HepG2 (cell line): Measurements from ENCODE around the gene MAGI1. TPM values are rescaled to one million over a fixed set of nuclear protein-coding genes. Genes with fewer than 3 reads are reported as not detected.
A peak's percentile ranks its signal among the peaks of the same experiment; 100 is the strongest.

Experiments used
- ATAC-seq: fragments of 200-7000 bp; cut with Tn5 transposase; 3 replicates; pipeline ENCODE4 v1.9.1; 2020; ENCODE audit warnings: mild to moderate bottlenecking, moderate library complexity
- BruUV-seq: library from RNA; stranded (reverse); fragments of 400-500 nt; replicated peaks from 2 replicates; lab custom pipeline; 2021; lab: Mats Ljungman, UMichigan
- CTCF ChIA-PET: fragments of 300-600 bp; formaldehyde crosslinking; extraction: SDS; loops from one replicate; lab custom pipeline; 2021; ENCODE audit warnings: low total read pairs, inconsistent platforms, low intra/inter-chr PET ratio; lab: Yijun Ruan, JAX
- POLR2A ChIA-PET: fragments of 350-600 bp; sonication (Branson Sonifier 250); formaldehyde crosslinking; loops from one replicate; lab custom pipeline; 2020; ENCODE audit warnings: antibody characterized with exemption, inconsistent platforms; lab: Yijun Ruan, JAX
- DNase-seq: peaks from one replicate; pipeline ENCODE4 v3.0.0-alpha.2; 2015; ENCODE audit warnings: low spot score
- FAIRE-seq: peaks from 3 replicates; lab custom pipeline; 2011; peaks lifted over from hg19 to GRCh38; lab: Jason Lieb, UNC
- H2AFZ ChIP-seq: one replicate; pipeline ENCODE4 v1.6.1; 2011; ENCODE audit warnings: low read length, inconsistent platforms
- H3K27ac ChIP-seq: fragments of 300-600 bp; 3 replicates; pipeline ENCODE4 v1.8.0; 2011; ENCODE audit warnings: mixed run types, mild to moderate bottlenecking, mixed read lengths, low read length, inconsistent platforms; ENCODE audit not compliant: insufficient read depth; ENCODE audit errors: extremely low read length
- H3K27me3 ChIP-seq, 2 experiments: fragments of 200-600 bp in 1 of 2; 2 replicates in 1 of 2; 3 replicates in 1 of 2; pipeline versions ENCODE4 v1.6.0 to v1.8.0; 2011; ENCODE audit warnings: low read length in 2 of 2, mild to moderate bottlenecking in 2 of 2, moderate library complexity in 2 of 2, inconsistent platforms in 1 of 2; ENCODE audit not compliant: insufficient read depth in 2 of 2, control insufficient read depth in 1 of 2
- H3K36me3 ChIP-seq, 2 experiments: fragments of 200-600 bp in 1 of 2; replicated peaks in 1 of 2; 2 replicates in 1 of 2; 3 replicates in 1 of 2; pipeline versions ENCODE4 v1.5.1 to v1.8.0; 2011; ENCODE audit warnings: low read length in 2 of 2, inconsistent platforms in 1 of 2; ENCODE audit not compliant: insufficient read depth in 2 of 2, control insufficient read depth in 1 of 2
- H3K4me1 ChIP-seq: 2 replicates; pipeline ENCODE4 v1.5.1; 2012; ENCODE audit warnings: low read length, inconsistent platforms; ENCODE audit not compliant: insufficient read depth
- H3K4me2 ChIP-seq: 2 replicates; pipeline ENCODE4 v1.6.0; 2011; ENCODE audit warnings: low read depth, low read length, inconsistent platforms
- H3K4me3 ChIP-seq, 3 experiments: fragments of 200-600 bp in 1 of 3; sonication (generic), shearing (Covaris generic) in 1 of 3; replicated peaks in 1 of 3; 2 replicates each; pipeline ENCODE4 v1.5.1; 2011 to 2016; ENCODE audit warnings: low read length in 3 of 3, inconsistent platforms in 2 of 3, low read depth in 2 of 3, mild to moderate bottlenecking in 2 of 3, control low read depth in 1 of 3, mixed read lengths in 1 of 3; ENCODE audit not compliant: insufficient read depth in 1 of 3
- H3K79me2 ChIP-seq: one replicate; pipeline ENCODE4 v1.6.1; 2011; ENCODE audit warnings: low read length, inconsistent platforms; ENCODE audit not compliant: insufficient read depth
- H3K9ac ChIP-seq: 2 replicates; pipeline ENCODE4 v1.6.0; 2011; ENCODE audit warnings: mild to moderate bottlenecking, low read depth, low read length, inconsistent platforms; ENCODE audit not compliant: insufficient read depth
- H3K9me3 ChIP-seq: 2 replicates; pipeline ENCODE4 v1.5.1; 2012; ENCODE audit warnings: mild to moderate bottlenecking, low read length
- H4K20me1 ChIP-seq: 2 replicates; pipeline ENCODE4 v1.6.0; 2011; ENCODE audit warnings: inconsistent platforms, mild to moderate bottlenecking, low read length, moderate library complexity; ENCODE audit not compliant: insufficient read depth
- CCDC6 ChIP-seq: sonication (generic); formaldehyde crosslinking; IDR thresholded peaks from 2 replicates; pipeline ENCODE4 v1.8.1; 2022; ENCODE audit warnings: mild to moderate bottlenecking, missing genetic modification reagents, moderate library complexity
- ESRRA ChIP-seq: sonication (generic); formaldehyde crosslinking; IDR thresholded peaks from 2 replicates; pipeline ENCODE4 v1.5.1; 2020; ENCODE audit warnings: mild to moderate bottlenecking, low read depth, missing genetic modification reagents
- KAT2B ChIP-seq: fragments of 150-350 bp; IDR thresholded peaks from 2 replicates; pipeline ENCODE4 v1.6.1; 2014; ENCODE audit warnings: low read depth, low read length, borderline replicate concordance
- NR2F1 ChIP-seq, 2 experiments: fragments of 450-650 bp in 1 of 2; formaldehyde crosslinking in 1 of 2; IDR thresholded peaks; 2 replicates each; pipeline versions ENCODE4 v1.5.0 to v1.6.1; 2016 to 2020; ENCODE audit warnings: mild to moderate bottlenecking in 1 of 2, missing compliant biosample characterization in 1 of 2, missing genetic modification reagents in 1 of 2, moderate library complexity in 1 of 2
- SRF ChIP-seq: IDR thresholded peaks from 2 replicates; pipeline ENCODE4 v1.6.1; 2011; ENCODE audit warnings: mild to moderate bottlenecking, low read depth, low read length, moderate library complexity
- ZFP90 ChIP-seq: sonication (generic); formaldehyde crosslinking; IDR thresholded peaks from 2 replicates; pipeline ENCODE4 v1.8.0; 2022; ENCODE audit warnings: missing genetic modification reagents, mild to moderate bottlenecking, inconsistent platforms, borderline replicate concordance
- ZNF263 ChIP-seq: sonication (generic); formaldehyde crosslinking; IDR thresholded peaks from 2 replicates; pipeline ENCODE4 v1.4.0; 2020; ENCODE audit warnings: missing genetic modification reagents
- ZNF292 ChIP-seq: sonication (generic); formaldehyde crosslinking; IDR thresholded peaks from 2 replicates; pipeline ENCODE4 v1.8.1; 2022; ENCODE audit warnings: mild to moderate bottlenecking, low read depth, missing genetic modification reagents, borderline replicate concordance
- ZNF75D ChIP-seq: sonication (generic); formaldehyde crosslinking; IDR thresholded peaks from 2 replicates; pipeline ENCODE4 v1.8.1; 2023; ENCODE audit warnings: missing genetic modification reagents, mild to moderate bottlenecking, borderline replicate concordance
- WGBS: methylation state at CpG from one replicate; pipeline ENCODE4 v1.1.6; 2017; ENCODE audit warnings: low lambda C conversion rate; 5-methylcytosine and 5-hydroxymethylcytosine counted together
- in situ Hi-C: cut with HindIII; loops from 2 replicates; pipeline ENCODE4 v1.10.0; 2017; ENCODE audit warnings: low pct_unique_long_range_greater_than_20kb; ENCODE audit not compliant: extremely low pct_ligation_motif_present
- intact Hi-C: fragments of 100-400 bp; cut with micrococcal nuclease; formaldehyde crosslinking; loops from one replicate; pipeline ENCODE4 v1.10.0; 2022; ENCODE audit not compliant: unreplicated experiment
- polyA plus RNA-seq, 8 experiments: library from polyadenylated mRNA; depleted of rRNA in 3 of 8; stranded (reverse) in 7 of 8; unstranded in 1 of 8; fragments of >200 nt; fragmentation: Illumina TruSeq in 4 of 8; extraction: Trizol in 4 of 8; gene quantifications; 2 replicates each; pipeline versions ENCODE4 v1.2.1 to v1.2.3, GENCODE V29; 2011 to 2016; ENCODE audit warnings: low read depth in 4 of 8, missing spikeins in 1 of 8, mixed read lengths in 1 of 8; ENCODE audit not compliant: insufficient read depth in 1 of 8
- total RNA-seq, 5 experiments: library from RNA; depleted of rRNA; stranded (reverse); fragments of >200 nt; fragmentation: Illumina TruSeq; extraction: Trizol; gene quantifications; 2 replicates each; pipeline ENCODE4 v1.2.3, GENCODE V29; 2016; ENCODE audit warnings: low read depth in 1 of 5
- TF ChIP-seq, protein P1 (sequence below): sonication (generic); formaldehyde crosslinking; IDR thresholded peaks from 2 replicates; pipeline ENCODE4 v1.4.0; 2020; ENCODE audit warnings: missing genetic modification reagents
- TF ChIP-seq, protein P2 (sequence below): IDR thresholded peaks from 2 replicates; pipeline ENCODE4 v1.4.0; 2020; ENCODE audit warnings: mild to moderate bottlenecking, missing genetic modification reagents

Gene MAGI1
- total and polyA plus RNA-seq, 2 of the 13 experiments (the other 11 are each of a cell fraction or from before 2014, with no cell fraction given): 22.2 to 26.0 TPM

DNA sequence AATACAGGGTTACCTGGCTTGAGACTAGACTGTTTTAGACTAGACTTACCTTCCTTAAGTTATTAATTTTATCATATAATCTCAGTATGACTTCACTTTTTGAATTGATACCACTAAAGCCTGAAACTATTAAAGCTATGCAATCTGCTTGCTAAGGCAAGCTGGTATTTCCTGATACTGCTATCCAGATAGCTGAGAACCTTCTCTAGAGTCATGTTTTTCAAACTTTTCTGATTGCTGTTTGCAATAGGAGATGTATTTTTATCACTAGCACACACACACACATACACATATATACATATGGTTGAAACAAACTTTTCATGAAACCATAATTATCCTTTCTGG is 9.3 kb upstream of the MAGI1 start:
- DNase-seq (no peak), FAIRE-seq (no peak), ATAC-seq (peak; percentile 29; the same call in 2 of the 3 replicates)
- H3K4me3 ChIP-seq: no peak overlapping the region
- H3K27ac ChIP-seq: no peak overlapping the region
- no peaks in the 10 kb centered on the region for H3K36me3 ChIP-seq
- CTCF ChIA-PET: no interaction called here
- in situ Hi-C loops (no loop called here), intact Hi-C loops (no loop called here)
- H3K9ac ChIP-seq: no peak overlapping the region
- no peak overlapping the region; the same call in 1 of the 2 replicates for H3K4me2 ChIP-seq
- BruUV-seq: no TSS peak
- H3K27me3 ChIP-seq: no peaks in the 10 kb centered on the region
- peaks cover 22% of the 10 kb centered on the region for H3K4me1 ChIP-seq
- H2AFZ ChIP-seq: no peak overlapping the region
- H4K20me1 ChIP-seq: no peaks in the 10 kb centered on the region
- H3K79me2 ChIP-seq: no peaks in the 10 kb centered on the region
- POLR2A ChIA-PET: interaction anchor here (1.0 to 1.1 kb wide), 2 partner anchors 8 to 10 kb away, joined by 3 read pairs; no protein-coding TSS in a partner anchor
- TF ChIP-seq NR2F1 (CRISPR knock-in tag; IDR thresholded peaks at IDR 0.05) (0 out of 4 replicates have a peak, but pooled peaks of 1 of the 2 experiments have one; percentile 2), ZFP90 (no peak)
- H3K9me3 ChIP-seq: no peaks in the 10 kb centered on the region

DNA sequence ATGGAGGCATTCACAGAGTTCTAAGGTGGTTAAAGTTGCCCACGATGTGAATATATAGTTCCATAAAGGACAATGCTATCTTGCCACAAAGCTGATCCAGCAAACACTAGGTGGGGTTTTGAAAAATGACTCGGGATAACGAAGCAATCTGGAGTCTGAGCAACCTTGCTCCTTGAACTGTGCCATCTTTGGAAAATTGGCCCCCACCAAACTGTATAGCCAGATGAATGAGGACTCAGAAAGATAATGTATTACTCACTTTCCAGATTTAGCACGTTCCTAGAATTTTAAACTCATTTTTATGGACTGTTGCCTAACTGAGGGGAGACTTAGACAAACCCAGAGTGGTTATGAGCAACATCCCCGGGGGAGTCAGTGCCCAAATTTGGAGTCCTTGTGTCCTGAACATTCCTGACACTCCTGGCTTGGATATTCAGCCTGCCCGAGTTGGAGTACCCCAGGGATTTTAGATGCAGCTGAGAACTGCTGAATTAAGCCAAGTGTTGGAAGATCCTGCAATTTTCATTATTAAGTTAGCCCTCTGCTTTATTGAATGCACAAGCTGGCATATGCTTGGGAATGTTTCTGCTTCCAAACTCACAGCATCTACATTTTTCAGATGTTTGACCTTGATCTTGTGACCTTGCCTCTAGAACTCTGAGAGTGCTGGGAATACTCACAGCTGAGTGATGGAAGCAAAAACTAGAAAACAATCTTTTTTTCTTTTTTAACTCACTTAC is 8.8 kb upstream of the MAGI1 start:
- H2AFZ ChIP-seq: no peak overlapping the region
- BruUV-seq: no TSS peak
- no peaks in the 10 kb centered on the region for H3K36me3 ChIP-seq
- H3K79me2 ChIP-seq: no peaks in the 10 kb centered on the region
- H3K9ac ChIP-seq: no peak overlapping the region
- no peaks in the 10 kb centered on the region for H4K20me1 ChIP-seq
- 7% methylated on average over 6 of the region's 6 CpGs for WGBS
- peaks cover 22% of the 10 kb centered on the region for H3K4me1 ChIP-seq
- H3K27ac ChIP-seq: no peak overlapping the region
- intact Hi-C loops (no loop called here), in situ Hi-C loops (no loop called here)
- no peak overlapping the region for H3K4me3 ChIP-seq
- peak; percentile 34 for FAIRE-seq
- no peaks in the 10 kb centered on the region for H3K9me3 ChIP-seq
- peak; percentile 62 for DNase-seq
- H3K4me2 ChIP-seq: peak overlapping the region; percentile 59
- peak; percentile 77 for ATAC-seq
- CTCF ChIA-PET: no interaction called here
- H3K27me3 ChIP-seq: no peaks in the 10 kb centered on the region
- POLR2A ChIA-PET: interaction anchor here (1.0 to 1.1 kb wide), 2 partner anchors 8 to 10 kb away, joined by 3 read pairs; no protein-coding TSS in a partner anchor
- TF ChIP-seq ZNF292 (CRISPR knock-in tag): no peak
- no peak for TF ChIP-seq KAT2B
- TF ChIP-seq, protein P1, sequence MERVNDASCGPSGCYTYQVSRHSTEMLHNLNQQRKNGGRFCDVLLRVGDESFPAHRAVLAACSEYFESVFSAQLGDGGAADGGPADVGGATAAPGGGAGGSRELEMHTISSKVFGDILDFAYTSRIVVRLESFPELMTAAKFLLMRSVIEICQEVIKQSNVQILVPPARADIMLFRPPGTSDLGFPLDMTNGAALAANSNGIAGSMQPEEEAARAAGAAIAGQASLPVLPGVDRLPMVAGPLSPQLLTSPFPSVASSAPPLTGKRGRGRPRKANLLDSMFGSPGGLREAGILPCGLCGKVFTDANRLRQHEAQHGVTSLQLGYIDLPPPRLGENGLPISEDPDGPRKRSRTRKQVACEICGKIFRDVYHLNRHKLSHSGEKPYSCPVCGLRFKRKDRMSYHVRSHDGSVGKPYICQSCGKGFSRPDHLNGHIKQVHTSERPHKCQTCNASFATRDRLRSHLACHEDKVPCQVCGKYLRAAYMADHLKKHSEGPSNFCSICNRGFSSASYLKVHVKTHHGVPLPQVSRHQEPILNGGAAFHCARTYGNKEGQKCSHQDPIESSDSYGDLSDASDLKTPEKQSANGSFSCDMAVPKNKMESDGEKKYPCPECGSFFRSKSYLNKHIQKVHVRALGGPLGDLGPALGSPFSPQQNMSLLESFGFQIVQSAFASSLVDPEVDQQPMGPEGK: peak; percentile 50; the same call in 1 of the 2 replicates
- peak; percentile 63; the same call in 1 of the 2 replicates for TF ChIP-seq ESRRA (CRISPR knock-in tag)
- TF ChIP-seq SRF: 0 out of 2 replicates have a peak, but pooled peaks have one; percentile 5
- TF ChIP-seq CCDC6 (CRISPR knock-in tag): no peak
- no peak for TF ChIP-seq ZNF263 (CRISPR knock-in tag)
- TF ChIP-seq, protein P2, sequence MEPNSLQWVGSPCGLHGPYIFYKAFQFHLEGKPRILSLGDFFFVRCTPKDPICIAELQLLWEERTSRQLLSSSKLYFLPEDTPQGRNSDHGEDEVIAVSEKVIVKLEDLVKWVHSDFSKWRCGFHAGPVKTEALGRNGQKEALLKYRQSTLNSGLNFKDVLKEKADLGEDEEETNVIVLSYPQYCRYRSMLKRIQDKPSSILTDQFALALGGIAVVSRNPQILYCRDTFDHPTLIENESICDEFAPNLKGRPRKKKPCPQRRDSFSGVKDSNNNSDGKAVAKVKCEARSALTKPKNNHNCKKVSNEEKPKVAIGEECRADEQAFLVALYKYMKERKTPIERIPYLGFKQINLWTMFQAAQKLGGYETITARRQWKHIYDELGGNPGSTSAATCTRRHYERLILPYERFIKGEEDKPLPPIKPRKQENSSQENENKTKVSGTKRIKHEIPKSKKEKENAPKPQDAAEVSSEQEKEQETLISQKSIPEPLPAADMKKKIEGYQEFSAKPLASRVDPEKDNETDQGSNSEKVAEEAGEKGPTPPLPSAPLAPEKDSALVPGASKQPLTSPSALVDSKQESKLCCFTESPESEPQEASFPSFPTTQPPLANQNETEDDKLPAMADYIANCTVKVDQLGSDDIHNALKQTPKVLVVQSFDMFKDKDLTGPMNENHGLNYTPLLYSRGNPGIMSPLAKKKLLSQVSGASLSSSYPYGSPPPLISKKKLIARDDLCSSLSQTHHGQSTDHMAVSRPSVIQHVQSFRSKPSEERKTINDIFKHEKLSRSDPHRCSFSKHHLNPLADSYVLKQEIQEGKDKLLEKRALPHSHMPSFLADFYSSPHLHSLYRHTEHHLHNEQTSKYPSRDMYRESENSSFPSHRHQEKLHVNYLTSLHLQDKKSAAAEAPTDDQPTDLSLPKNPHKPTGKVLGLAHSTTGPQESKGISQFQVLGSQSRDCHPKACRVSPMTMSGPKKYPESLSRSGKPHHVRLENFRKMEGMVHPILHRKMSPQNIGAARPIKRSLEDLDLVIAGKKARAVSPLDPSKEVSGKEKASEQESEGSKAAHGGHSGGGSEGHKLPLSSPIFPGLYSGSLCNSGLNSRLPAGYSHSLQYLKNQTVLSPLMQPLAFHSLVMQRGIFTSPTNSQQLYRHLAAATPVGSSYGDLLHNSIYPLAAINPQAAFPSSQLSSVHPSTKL (CRISPR knock-in tag): peak; percentile 47
- no peak for TF ChIP-seq ZNF75D (CRISPR knock-in tag)
